A673 (cell line): ENCODE results near the gene NHLRC2.

Source experiments
- EZH2 ChIP-seq: fragments of 200-600 bp; sonication (generic); IDR thresholded peaks from 2 replicates; pipeline ENCODE4 v1.6.1; 2017; ENCODE audit warnings: borderline replicate concordance, low read depth, mild to moderate bottlenecking, mixed read lengths, antibody characterized with exemption, low read length; ENCODE audit not compliant: poor library complexity, severe bottlenecking
- TF ChIP-seq, protein P1 (sequence below): fragments of 300-800, 200-600 bp; sonication (generic); conservative IDR thresholded peaks from 2 replicates; pipeline ENCODE4 v1.5.1; 2017; ENCODE audit warnings: low read depth, mild to moderate bottlenecking, antibody characterized with exemption, low read length, moderate library complexity, mixed read lengths

DNA sequence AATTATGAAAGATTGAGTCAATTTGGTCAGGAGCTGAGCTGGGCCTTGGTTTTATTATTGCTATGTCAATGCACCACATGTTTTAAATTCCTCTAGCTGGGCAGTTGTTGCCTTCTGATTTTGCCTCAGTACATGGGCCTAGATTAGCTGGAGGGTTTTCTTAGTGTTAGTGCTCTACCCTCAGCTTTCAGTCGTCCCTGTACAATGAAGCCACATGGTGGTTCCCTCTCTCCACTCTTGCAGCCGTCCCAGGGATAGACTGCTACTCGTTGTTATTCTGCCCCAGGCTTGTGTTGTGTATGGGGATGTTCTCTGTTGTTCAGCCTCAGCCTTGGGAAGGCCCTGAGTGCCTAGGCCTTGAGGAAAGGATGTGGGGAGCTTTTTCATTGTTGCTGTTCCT lies 37.0 kb downstream of the NHLRC2 start:
- TF ChIP-seq, protein P1, sequence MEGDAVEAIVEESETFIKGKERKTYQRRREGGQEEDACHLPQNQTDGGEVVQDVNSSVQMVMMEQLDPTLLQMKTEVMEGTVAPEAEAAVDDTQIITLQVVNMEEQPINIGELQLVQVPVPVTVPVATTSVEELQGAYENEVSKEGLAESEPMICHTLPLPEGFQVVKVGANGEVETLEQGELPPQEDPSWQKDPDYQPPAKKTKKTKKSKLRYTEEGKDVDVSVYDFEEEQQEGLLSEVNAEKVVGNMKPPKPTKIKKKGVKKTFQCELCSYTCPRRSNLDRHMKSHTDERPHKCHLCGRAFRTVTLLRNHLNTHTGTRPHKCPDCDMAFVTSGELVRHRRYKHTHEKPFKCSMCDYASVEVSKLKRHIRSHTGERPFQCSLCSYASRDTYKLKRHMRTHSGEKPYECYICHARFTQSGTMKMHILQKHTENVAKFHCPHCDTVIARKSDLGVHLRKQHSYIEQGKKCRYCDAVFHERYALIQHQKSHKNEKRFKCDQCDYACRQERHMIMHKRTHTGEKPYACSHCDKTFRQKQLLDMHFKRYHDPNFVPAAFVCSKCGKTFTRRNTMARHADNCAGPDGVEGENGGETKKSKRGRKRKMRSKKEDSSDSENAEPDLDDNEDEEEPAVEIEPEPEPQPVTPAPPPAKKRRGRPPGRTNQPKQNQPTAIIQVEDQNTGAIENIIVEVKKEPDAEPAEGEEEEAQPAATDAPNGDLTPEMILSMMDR: 0 out of 2 replicates have a peak, but pooled peaks have one; percentile 28
- TF ChIP-seq EZH2: no peak
